GM04504 (cell line): ENCODE results near the gene R3HDML.
"Not testable (repeated sequence)": the region's sequence is repeated elsewhere in the genome, so short reads cannot be mapped to it uniquely, and the experiment has no call there.

Source experiments
- DNase-seq: peaks from one replicate; pipeline ENCODE4 v3.0.0-alpha.2; 2012; ENCODE audit warnings: low read depth

R3HDML gene

GRCh38 chr20:44336725-44337380 is at the start of gene R3HDML:
R3HDML (plus strand) TSS chr20:44337043; CDS start chr20:44337158, 115 bp downstream.
- DNase-seq: no peak

DNA sequence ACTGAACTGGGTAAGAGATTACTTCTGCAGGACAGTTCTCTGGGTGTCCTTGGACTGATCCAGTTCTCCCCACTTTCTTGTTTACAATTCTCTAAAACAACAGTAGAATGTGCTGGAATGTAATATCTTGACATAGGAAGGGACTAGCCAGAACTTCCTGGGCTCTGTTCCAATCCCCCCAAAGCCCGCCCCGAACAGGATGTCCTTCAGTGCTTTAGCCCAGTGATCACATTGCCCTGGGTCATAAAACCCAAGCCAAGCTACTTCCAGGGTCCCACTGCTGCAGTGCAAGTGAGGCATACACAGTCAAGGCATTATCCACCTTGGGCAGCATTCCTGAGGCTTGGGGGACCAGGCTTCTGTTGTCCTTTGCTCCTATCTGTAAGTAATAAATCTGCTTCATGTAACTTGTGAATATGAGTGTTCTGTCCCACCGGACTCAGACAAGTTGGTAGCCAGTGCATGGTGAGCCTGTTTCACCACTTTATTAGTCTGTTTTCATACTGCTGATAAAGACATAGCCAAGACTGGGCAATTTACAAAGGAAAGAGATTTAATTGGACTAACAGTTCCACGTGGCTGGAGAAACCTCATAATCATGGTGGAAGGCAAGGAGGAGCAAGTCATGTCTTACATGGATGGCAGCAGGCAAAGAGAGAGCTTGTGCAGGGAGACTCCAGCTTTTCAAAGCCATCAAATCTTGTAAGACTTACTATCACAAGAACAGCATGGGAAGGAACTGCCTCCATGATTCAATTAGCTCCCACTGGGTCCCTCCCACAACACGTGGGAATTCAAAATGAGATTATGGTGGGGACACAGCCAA is 49.4 kb upstream of the R3HDML start:
- DNase-seq: no peak

- no peak for DNase-seq
Observed at GRCh38 chr20:44288252-44288651, 48.6 kb upstream of the R3HDML start.

DNA sequence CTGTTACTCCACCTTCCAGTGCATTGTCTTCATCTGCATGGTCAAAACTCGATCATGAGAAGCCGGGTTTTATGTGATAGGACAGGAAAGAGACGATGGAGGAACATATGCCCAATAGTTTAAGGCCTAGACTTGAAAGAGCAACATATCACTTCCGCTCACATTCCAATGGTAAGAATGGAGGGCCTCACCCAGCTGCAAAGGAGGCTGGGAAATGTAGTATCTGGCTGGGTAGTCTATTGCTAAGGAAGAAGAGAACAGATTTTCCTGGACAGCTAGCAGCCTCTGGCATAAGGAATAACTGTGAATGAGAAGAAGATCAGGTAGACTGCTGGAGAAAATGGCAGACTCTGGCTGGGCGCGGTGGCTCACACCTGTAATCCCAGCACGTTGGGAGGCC is 45.1 kb upstream of the R3HDML start:
- no peak for DNase-seq

DNA sequence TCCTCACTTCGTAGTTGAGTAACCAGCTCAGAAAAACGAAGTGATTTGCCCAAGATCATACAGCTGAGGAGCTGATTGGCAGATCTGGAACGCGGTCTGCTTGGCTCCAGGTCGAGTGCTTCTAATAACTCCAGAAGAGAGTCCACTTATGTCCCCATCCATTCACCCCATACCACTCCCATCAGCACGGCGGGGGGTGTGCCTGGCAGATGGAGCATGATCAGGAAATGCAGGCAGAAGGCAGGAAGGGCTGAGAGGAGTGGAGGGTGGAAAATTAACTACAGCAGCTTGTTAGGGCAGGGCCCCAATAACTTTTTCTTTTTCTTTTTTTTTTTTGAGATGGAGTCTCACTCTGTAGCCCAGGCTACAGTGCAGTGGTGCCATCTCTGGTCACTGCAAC is 40.8 kb upstream of the R3HDML start:
- DNase-seq: no peak

DNA sequence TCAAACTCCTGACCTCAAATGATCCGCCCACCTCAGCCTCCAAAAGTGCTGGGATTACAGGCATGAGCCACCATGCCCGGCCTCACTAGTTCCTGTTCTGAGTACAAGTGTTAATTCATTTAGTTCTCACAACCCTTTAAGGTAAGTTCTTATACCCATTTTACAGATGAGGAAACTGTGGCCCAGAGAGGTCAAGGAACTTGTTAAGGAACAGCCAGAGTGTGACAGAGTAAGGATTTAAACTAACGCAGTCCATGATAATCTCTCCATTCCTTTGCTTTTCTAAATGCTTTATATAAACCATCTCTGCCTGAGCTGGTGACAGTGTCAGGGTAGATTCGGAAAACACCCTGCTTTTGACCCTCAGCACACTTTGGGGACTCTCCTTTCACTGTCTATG is 39.1 kb upstream of the R3HDML start:
- DNase-seq: no peak

DNA sequence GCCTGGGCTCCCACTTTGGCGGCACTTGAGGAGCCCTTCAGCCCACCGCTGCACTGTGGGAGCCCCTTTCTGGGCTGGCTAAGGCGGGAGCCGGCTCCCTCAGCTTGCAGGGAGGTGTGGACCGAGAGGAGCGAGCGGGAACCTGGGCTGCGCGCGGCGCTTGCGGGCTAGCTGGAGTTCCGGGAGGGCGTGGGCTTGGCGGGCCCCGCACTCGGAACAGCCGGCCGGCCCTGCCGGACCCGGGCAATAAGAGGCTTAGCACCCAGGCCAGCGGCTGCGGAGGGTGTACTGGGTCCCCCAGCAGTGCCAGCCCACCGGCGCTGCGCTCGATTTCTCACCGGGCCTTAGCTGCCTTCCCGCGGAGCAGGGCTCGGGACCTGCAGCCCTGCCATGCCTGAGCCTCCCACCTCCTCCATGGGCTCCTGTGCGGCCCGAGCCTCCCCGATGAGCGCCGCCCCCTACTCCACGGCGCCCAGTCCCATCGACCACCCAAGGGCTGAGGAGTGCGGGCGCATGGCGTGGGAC is 37.8 kb upstream of the R3HDML start:
- DNase-seq: not testable (repeated sequence)

GRCh38 chr20:44301285-44301684 is 35.6 kb upstream of the R3HDML start:
- no peak for DNase-seq

- no peak for DNase-seq
Observed at GRCh38 chr20:44302026-44302669, 34.7 kb upstream of the R3HDML start.

GRCh38 chr20:44302736-44303135 is 34.1 kb upstream of the R3HDML start:
- DNase-seq: no peak

DNA sequence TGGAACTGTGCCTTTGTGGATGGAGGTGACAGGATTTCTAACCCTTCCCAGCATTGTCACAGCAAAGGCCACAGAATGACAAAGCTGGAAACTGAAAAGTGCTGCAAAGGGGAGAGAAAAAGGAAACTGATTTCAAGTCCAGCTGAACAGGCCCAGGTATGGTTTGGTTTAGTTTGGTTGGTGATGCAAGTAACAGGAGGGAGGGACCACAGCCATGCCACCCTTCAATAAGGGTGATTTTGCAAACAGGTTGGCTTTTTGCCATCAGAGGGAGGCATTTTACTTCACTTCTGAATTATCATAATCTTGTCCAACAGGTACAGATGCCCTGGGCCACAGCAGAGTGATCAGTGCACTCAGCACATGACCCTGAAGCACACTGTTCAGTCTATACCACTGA is 32.5 kb upstream of the R3HDML start:
- no peak for DNase-seq

- no peak for DNase-seq
Observed at GRCh38 chr20:44306927-44307326, 29.9 kb upstream of the R3HDML start.

DNA sequence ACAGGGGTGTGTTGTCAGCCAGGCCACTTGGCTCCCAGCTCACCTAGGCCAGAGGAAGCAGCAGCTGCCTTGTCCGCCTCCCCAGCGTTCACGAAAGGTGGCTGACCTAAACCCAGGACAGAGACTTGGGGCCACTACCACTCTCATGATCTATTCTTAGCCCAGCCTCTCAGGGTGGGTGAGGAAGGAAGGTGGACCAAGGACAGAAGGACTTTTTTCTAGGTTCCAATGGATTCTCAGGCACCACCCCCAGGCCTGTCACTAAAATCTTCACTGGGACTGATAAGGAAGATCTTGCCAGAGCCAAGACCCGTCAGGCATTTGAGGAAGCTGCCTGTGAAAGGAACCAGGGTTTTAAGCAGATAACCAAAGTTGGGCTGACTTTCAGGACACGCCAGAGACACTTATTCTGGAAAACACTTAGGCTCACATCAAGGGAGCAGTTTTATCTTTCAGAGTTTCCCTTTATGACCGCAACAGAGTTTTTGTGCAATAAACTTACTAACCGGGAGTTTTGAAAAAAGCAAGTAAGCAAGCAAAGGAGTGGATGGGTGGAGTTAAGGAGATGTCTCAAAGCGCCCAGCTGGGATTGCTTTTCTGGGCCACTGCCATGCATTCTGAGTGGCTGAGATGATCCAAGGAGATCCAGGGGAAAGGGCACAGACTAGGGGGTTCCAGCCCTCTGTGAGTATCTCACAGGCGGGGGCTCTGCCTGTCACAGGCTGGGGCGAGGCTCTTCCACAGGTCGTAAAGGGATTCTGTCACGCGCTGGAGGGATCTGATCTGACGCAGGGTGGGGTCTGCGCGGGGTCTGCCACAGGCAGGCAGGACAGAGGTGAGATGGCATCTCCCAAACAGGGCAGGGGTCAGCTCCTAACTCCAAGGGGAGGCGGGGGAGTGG is 26.8 kb upstream of the R3HDML start:
- DNase-seq: peak; percentile 56

GRCh38 chr20:44310664-44311639 is 25.9 kb upstream of the R3HDML start, which contains the start of gene FITM2:
FITM2 (minus strand) TSS chr20:44311202; CDS start chr20:44311148, 54 bp downstream.
- peak; percentile 94 for DNase-seq

DNA sequence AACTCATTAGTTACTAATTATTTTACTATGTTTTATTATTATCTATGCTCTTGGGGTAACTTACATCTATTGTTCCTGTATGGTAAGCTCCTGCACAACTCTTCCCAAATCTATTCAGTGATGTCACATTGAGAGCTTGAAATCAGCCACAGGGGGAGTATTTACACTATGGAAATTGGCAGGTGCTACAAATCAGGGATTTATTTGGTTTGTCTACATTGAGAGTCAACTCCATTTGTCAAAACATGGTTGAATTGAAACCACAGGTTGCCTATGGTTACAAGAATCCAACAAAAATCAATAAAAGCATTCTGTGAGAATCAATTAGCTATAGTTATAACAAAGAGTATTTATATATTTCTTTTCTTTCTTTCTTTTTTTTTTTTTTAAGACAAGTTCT is 22.0 kb upstream of the R3HDML start:
- no peak for DNase-seq

DNA sequence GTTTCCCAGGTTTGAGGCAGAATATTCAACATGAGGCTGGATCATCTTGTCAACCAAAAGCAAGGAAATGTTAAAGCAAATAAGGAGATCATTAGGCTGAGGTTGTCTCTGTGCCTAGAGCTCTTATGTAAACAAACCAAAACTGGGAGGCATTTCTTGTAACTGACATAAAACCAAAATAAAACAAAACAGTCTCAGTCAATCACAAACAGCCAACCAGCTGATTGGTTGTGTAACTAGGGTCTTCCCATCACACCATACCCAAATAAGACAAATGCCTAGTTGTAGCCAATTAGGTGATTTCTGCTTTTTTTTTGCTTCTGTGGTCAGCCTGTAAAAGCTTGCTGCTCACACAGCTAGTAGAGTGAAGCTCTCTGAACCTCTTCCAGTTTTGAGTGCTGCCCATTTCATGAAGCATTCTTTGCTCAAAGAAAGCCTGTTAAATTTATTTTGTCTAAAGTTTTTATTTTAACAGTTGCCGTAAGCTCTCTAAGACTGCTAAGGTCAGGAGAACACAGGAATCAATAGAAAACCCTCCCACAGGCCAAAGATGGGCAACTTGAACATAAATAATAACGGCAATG is 16.9 kb upstream of the R3HDML start:
- DNase-seq: no peak

- DNase-seq: no peak
Observed at GRCh38 chr20:44324343-44324742, 12.5 kb upstream of the R3HDML start.

GRCh38 chr20:44326391-44327159 is 10.3 kb upstream of the R3HDML start:
- DNase-seq: no peak

GRCh38 chr20:44327748-44328147 is 9.1 kb upstream of the R3HDML start:
- DNase-seq: not testable (repeated sequence)
